Measurements from ENCODE around the gene SMARCD2.

DNA sequence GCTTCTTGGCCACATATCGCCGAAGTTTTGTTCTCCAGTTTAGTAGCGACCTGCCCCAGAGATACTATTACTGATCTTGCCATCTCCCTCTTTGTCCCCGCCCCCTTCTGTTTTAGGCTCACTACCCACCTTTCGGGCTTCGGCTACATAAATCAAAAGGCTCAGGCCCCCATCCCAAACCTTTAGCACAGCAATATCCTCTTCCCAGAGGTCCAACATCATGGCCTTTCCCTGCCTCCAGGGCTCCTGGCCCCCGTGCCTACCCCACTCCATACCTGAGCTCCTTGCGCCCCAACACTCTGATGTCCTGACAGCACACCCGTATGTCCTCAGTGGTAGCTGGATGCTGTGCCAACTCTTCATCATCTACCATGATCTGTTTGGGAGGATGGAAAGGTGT is 18.1 kb downstream of the SMARCD2 start:
- TF ChIP-seq TAF1 (IDR thresholded peaks at IDR 0.05; ENCODE audit: borderline replicate concordance, low read depth, low read length) (no peak), POLR2A (IDR thresholded peaks at IDR 0.05; ENCODE audit: low read depth, low read length) (no peak)

All from GM12892 (cell line).